HepG2 (cell line): ENCODE data around the gene ZNF628. TPM values are rescaled to one million over a fixed set of nuclear protein-coding genes. Genes with fewer than 3 reads are reported as not detected.

Experiments used
- AFF4 ChIP-seq: sonication (generic); formaldehyde crosslinking; IDR thresholded peaks from 2 replicates; pipeline ENCODE4 v1.4.0; 2020; ENCODE audit warnings: missing genetic modification reagents
- ELK4 ChIP-seq: sonication (generic); formaldehyde crosslinking; IDR thresholded peaks from 2 replicates; pipeline ENCODE4 v1.9.0; 2021; ENCODE audit warnings: missing genetic modification reagents, borderline replicate concordance
- ETV6 ChIP-seq: sonication (generic); formaldehyde crosslinking; conservative IDR thresholded peaks from 2 replicates; pipeline ENCODE4 v1.4.0; 2020; ENCODE audit warnings: missing genetic modification reagents
- FOXA1 ChIP-seq, 2 experiments: fragments of 450-650 bp in 1 of 2; sonication (generic) in 1 of 2; formaldehyde crosslinking in 1 of 2; IDR thresholded peaks; 2 replicates each; pipeline versions ENCODE4 v1.4.0 to v1.6.1; 2016 to 2020; ENCODE audit warnings: missing genetic modification reagents in 1 of 2
- HNRNPK ChIP-seq: fragments of 200-400 bp; formaldehyde crosslinking; IDR thresholded peaks from 2 replicates; pipeline ENCODE4 v1.6.1; 2018; ENCODE audit warnings: low read length, low read depth, moderate library complexity, mild to moderate bottlenecking; ENCODE audit not compliant: poor library complexity, severe bottlenecking
- HOXD1 ChIP-seq: sonication (generic); formaldehyde crosslinking; IDR thresholded peaks from 2 replicates; pipeline ENCODE4 v1.5.0; 2020; ENCODE audit warnings: missing genetic modification reagents
- KAT7 ChIP-seq: IDR thresholded peaks from 2 replicates; pipeline ENCODE4 v1.6.1; 2018; ENCODE audit warnings: borderline replicate concordance, missing compliant biosample characterization
- KDM5B ChIP-seq: sonication (generic); formaldehyde crosslinking; IDR thresholded peaks from 2 replicates; pipeline ENCODE4 v1.4.0; 2020; ENCODE audit warnings: missing genetic modification reagents, mild to moderate bottlenecking, borderline replicate concordance
- PHF8 ChIP-seq: sonication (generic); formaldehyde crosslinking; IDR thresholded peaks from 2 replicates; pipeline ENCODE4 v1.5.0; 2020; ENCODE audit warnings: missing genetic modification reagents
- SOX6 ChIP-seq, 2 experiments: fragments of 450-650 bp in 1 of 2; sonication (generic) in 1 of 2; formaldehyde crosslinking in 1 of 2; IDR thresholded peaks; 2 replicates each; pipeline versions ENCODE4 v1.4.0 to v1.6.1; 2017 to 2020; ENCODE audit warnings: antibody characterized with exemption in 1 of 2, mild to moderate bottlenecking in 1 of 2, missing genetic modification reagents in 1 of 2
- SP140L ChIP-seq: sonication (generic); formaldehyde crosslinking; IDR thresholded peaks from 2 replicates; pipeline ENCODE4 v1.4.0; 2020; ENCODE audit warnings: missing genetic modification reagents, borderline replicate concordance
- ZBTB4 ChIP-seq: sonication (generic); formaldehyde crosslinking; IDR thresholded peaks from 2 replicates; pipeline ENCODE4 v1.4.0; 2020; ENCODE audit warnings: missing genetic modification reagents, mild to moderate bottlenecking, borderline replicate concordance
- ZNF18 ChIP-seq: sonication (generic); formaldehyde crosslinking; IDR thresholded peaks from 2 replicates; pipeline ENCODE4 v1.8.0; 2022; ENCODE audit warnings: mild to moderate bottlenecking, missing genetic modification reagents; ENCODE audit not compliant: insufficient replicate concordance
- ZNF704 ChIP-seq: sonication (generic); formaldehyde crosslinking; IDR thresholded peaks from 2 replicates; pipeline ENCODE4 v1.8.1; 2023; ENCODE audit warnings: mild to moderate bottlenecking, inconsistent platforms, moderate library complexity, missing genetic modification reagents, borderline replicate concordance
- ZNF780A ChIP-seq: sonication (generic); formaldehyde crosslinking; IDR thresholded peaks from 2 replicates; pipeline ENCODE4 v1.8.0; 2022; ENCODE audit warnings: mild to moderate bottlenecking, missing genetic modification reagents, moderate library complexity
- polyA plus RNA-seq, 8 experiments: library from polyadenylated mRNA; depleted of rRNA in 3 of 8; stranded (reverse) in 7 of 8; unstranded in 1 of 8; fragments of >200 nt; fragmentation: Illumina TruSeq in 4 of 8; extraction: Trizol in 4 of 8; gene quantifications; 2 replicates each; pipeline versions ENCODE4 v1.2.1 to v1.2.3, GENCODE V29; 2011 to 2016; ENCODE audit warnings: low read depth in 4 of 8, missing spikeins in 1 of 8, mixed read lengths in 1 of 8; ENCODE audit not compliant: insufficient read depth in 1 of 8
- total RNA-seq, 5 experiments: library from RNA; depleted of rRNA; stranded (reverse); fragments of >200 nt; fragmentation: Illumina TruSeq; extraction: Trizol; gene quantifications; 2 replicates each; pipeline ENCODE4 v1.2.3, GENCODE V29; 2016; ENCODE audit warnings: low read depth in 1 of 5

Gene ZNF628
- total and polyA plus RNA-seq, 2 of the 13 experiments (the other 11 are each of a cell fraction or from before 2014, with no cell fraction given), result 0.54 to 1.2 TPM

- TF ChIP-seq ZNF18 (CRISPR knock-in tag) (no peak), KDM5B (peak; percentile 95), PHF8 (CRISPR knock-in tag) (peak; percentile 81), KAT7 (CRISPR knock-in tag) (peak; percentile 16; the same call in 1 of the 2 replicates), AFF4 (CRISPR knock-in tag) (no peak), HOXD1 (CRISPR knock-in tag) (no peak; the same call in 1 of the 2 replicates), ZBTB4 (CRISPR knock-in tag) (peak; percentile 94; the same call in 1 of the 2 replicates), ETV6 (no peak), ZNF704 (CRISPR knock-in tag) (0 out of 2 replicates have a peak, but pooled peaks have one; percentile 49), SOX6 (IDR thresholded peaks at IDR 0.05) (no peak), SOX6 (CRISPR knock-in tag; IDR thresholded peaks at IDR 0.05) (peak; percentile 35), FOXA1 (IDR thresholded peaks at IDR 0.05) (no peak), FOXA1 (CRISPR knock-in tag; IDR thresholded peaks at IDR 0.05) (no peak), ELK4 (no peak), HNRNPK (peak; percentile 93), SP140L (no peak), ZNF780A (no peak)
Observed at GRCh38 chr19:55476100-55476775, at the start of gene ZNF628 (continued).
